Thyroid gland (tissue), 4 donors: ENCODE data around the gene HNRNPA3.

Experiments used
- POLR2A ChIP-seq, 2 donors: fragments of 450-650 bp; IDR thresholded peaks; one replicate each; pipeline ENCODE4 v1.6.1; 2017; ENCODE audit warnings: antibody characterized with exemption in 2 of 2, mild to moderate bottlenecking in 2 of 2, moderate library complexity in 1 of 2
- TF ChIP-seq, protein P1 (sequence below), 6 experiments: fragments of 200-600 bp in 3 of 6; fragments of 450-650 bp in 3 of 6; sonication (generic) in 3 of 6; IDR thresholded peaks; one replicate each; pipeline ENCODE4 v1.5.1; 2016 to 2019; ENCODE audit warnings: antibody characterized with exemption in 6 of 6, mild to moderate bottlenecking in 2 of 6, inconsistent platforms in 1 of 6, moderate library complexity in 1 of 6

DNA sequence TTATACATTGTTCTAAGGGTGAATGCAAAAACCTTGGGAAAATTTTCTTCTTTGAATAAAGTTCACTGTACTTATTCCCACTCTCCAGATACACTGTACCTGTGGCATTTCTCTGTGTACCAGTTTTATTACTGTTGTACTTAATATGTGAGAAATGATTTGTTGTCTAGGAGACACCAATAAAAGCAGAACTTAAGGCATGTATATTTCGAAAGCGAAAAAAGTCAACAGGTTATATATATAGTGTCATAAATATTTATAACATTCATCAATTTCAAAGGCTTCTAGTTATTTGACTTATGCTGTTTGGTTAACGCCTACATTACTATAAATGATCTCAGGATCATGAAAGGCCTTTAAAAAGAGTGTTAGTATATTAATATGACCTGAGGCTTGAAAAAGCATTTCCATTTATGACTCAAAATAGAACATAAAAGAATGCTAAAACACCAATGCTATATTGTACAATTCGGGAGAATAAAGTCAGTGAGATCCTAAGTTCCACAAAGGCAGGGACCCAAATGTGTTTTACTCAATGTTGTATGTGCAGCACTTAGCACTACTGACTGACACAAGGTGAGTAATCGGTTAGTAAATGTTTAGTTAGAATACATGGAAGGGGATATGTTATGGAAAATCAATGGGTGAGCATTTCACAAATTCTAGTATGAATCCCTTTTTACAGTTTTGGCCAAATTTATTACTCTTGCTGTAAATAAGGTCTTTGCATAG, 32.2 kb upstream of the HNRNPA3 start:
- TF ChIP-seq, protein P1, sequence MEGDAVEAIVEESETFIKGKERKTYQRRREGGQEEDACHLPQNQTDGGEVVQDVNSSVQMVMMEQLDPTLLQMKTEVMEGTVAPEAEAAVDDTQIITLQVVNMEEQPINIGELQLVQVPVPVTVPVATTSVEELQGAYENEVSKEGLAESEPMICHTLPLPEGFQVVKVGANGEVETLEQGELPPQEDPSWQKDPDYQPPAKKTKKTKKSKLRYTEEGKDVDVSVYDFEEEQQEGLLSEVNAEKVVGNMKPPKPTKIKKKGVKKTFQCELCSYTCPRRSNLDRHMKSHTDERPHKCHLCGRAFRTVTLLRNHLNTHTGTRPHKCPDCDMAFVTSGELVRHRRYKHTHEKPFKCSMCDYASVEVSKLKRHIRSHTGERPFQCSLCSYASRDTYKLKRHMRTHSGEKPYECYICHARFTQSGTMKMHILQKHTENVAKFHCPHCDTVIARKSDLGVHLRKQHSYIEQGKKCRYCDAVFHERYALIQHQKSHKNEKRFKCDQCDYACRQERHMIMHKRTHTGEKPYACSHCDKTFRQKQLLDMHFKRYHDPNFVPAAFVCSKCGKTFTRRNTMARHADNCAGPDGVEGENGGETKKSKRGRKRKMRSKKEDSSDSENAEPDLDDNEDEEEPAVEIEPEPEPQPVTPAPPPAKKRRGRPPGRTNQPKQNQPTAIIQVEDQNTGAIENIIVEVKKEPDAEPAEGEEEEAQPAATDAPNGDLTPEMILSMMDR (IDR thresholded peaks at IDR 0.05): no peak
- TF ChIP-seq POLR2A (IDR thresholded peaks at IDR 0.05): no peak
